Limb (tissue), 2 donors: Measurements from ENCODE around the gene KIF7.

Source experiments
- DNase-seq, 2 donors: peaks; one replicate each; pipeline ENCODE4 v3.0.0-alpha.2; 2016; ENCODE audit errors: extremely low spot score in 2 of 2

KIF7 gene

GRCh38 chr15:89670971-89671560 is 15.8 kb upstream of the KIF7 start:
- DNase-seq: no peak

GRCh38 chr15:89669941-89670340 is 14.7 kb upstream of the KIF7 start:
- DNase-seq: no peak

- no peak for DNase-seq
These were observed 14.1 kb upstream of the KIF7 start for GRCh38 chr15:89669309-89669865.

GRCh38 chr15:89668171-89668570 is 12.9 kb upstream of the KIF7 start:
- DNase-seq: no peak

GRCh38 chr15:89667706-89667960 is 12.4 kb upstream of the KIF7 start:
- DNase-seq: no peak

GRCh38 chr15:89666858-89667705 is 11.8 kb upstream of the KIF7 start:
- no peak for DNase-seq

GRCh38 chr15:89666184-89666857 is 11.1 kb upstream of the KIF7 start:
- no peak for DNase-seq

- peak; percentile 49 to 76 for DNase-seq
These were observed 10.3 kb upstream of the KIF7 start for GRCh38 chr15:89665449-89666181.

- DNase-seq: no peak
These were observed 9.4 kb upstream of the KIF7 start for GRCh38 chr15:89664441-89665350.

- DNase-seq: peak in 1 of 2 donors; percentile 35
These were observed 7.8 kb upstream of the KIF7 start for GRCh38 chr15:89662893-89663626.

- no peak for DNase-seq
These were observed 5.3 kb upstream of the KIF7 start for GRCh38 chr15:89660556-89660955.

- DNase-seq: no peak
These were observed 4.0 kb upstream of the KIF7 start for GRCh38 chr15:89659295-89659694.

GRCh38 chr15:89657686-89658200 is 2.5 kb upstream of the KIF7 start:
- no peak for DNase-seq

- no peak for DNase-seq
These were observed 999 bp upstream of the KIF7 start for GRCh38 chr15:89656116-89656815.

- DNase-seq: no peak
These were observed 936 bp downstream of the KIF7 start for GRCh38 chr15:89654301-89654761.

GRCh38 chr15:89653578-89653977 is 1.7 kb downstream of the KIF7 start:
- DNase-seq: no peak

GRCh38 chr15:89652666-89653065 is 2.6 kb downstream of the KIF7 start:
- DNase-seq: no peak

- no peak for DNase-seq
These were observed 3.1 kb downstream of the KIF7 start for GRCh38 chr15:89652131-89652530.

- no peak for DNase-seq
These were observed 5.6 kb downstream of the KIF7 start for GRCh38 chr15:89649716-89650115.
